ENCODE data around the gene IFT81. TPM values are rescaled to one million over a fixed set of nuclear protein-coding genes. Genes with fewer than 3 reads are reported as not detected.

The IFT81 gene
- polyA plus RNA-seq, 2 of the 4 experiments (the other 2 are of a cell fraction): 40.7 to 73.4 TPM

DNA sequence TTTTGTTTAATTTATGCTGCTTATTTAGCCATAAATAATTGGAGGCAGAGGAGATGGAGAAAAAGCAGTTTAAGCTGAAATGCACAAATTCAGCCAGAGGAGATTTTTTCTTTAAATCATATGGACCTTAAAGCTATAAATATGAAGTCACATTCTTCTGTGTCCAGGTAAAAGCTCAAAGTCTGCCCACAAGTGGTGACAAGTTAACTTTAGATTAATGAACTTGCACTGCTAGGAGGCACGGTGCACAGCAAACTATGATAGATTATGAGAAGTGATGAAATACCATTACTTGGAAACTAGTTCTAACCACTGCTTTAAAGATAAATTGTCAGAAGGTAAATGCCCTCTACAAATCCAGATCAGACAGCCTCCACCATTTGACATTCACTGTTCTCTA, 69.0 kb downstream of the IFT81 start:
- POLR2A ChIA-PET: no interaction called here
- CTCF ChIA-PET: interaction anchor here (0.7 to 1.8 kb wide), 3 partner anchors 10 to 59 kb away, joined by 3 to 6 read pairs (median 4); no protein-coding TSS in a partner anchor
- 87% methylated on average over 1 of the region's 1 CpG for WGBS (ENCODE audit: missing lambda C conversion rate)
- Histone ChIP-seq H3K4me3 (no peak overlapping the region), H3K9me3 (no peaks in the 10 kb centered on the region), H3K27ac (no peak overlapping the region), H3K4me1 (peaks cover under 1% of the 10 kb centered on the region; the same call in 1 of the 3 replicates), H3K4me2 (no peak overlapping the region)
- no peak for DNase-seq (ENCODE audit: low read depth in 1 of 2, low spot score in 1 of 2)
- no peak for ATAC-seq
- no peak for FAIRE-seq
- no peak for TF ChIP-seq MYC (IDR thresholded peaks at IDR 0.05; ENCODE audit: borderline replicate concordance, low read length)
- TF ChIP-seq HES2 (IDR thresholded peaks at IDR 0.05): no peak
- no peak for TF ChIP-seq CHD4 (IDR thresholded peaks at IDR 0.05; ENCODE audit: borderline replicate concordance)
- TF ChIP-seq, protein P1, sequence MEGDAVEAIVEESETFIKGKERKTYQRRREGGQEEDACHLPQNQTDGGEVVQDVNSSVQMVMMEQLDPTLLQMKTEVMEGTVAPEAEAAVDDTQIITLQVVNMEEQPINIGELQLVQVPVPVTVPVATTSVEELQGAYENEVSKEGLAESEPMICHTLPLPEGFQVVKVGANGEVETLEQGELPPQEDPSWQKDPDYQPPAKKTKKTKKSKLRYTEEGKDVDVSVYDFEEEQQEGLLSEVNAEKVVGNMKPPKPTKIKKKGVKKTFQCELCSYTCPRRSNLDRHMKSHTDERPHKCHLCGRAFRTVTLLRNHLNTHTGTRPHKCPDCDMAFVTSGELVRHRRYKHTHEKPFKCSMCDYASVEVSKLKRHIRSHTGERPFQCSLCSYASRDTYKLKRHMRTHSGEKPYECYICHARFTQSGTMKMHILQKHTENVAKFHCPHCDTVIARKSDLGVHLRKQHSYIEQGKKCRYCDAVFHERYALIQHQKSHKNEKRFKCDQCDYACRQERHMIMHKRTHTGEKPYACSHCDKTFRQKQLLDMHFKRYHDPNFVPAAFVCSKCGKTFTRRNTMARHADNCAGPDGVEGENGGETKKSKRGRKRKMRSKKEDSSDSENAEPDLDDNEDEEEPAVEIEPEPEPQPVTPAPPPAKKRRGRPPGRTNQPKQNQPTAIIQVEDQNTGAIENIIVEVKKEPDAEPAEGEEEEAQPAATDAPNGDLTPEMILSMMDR (IDR thresholded peaks at IDR 0.05): no peak
- TF ChIP-seq JUN (IDR thresholded peaks at IDR 0.05): no peak
- no peak for TF ChIP-seq EHMT2 (IDR thresholded peaks at IDR 0.05; ENCODE audit: low read depth)
- TF ChIP-seq ESRRA (IDR thresholded peaks at IDR 0.05; ENCODE audit: borderline replicate concordance, low read length): no peak
- TF ChIP-seq, protein P2, sequence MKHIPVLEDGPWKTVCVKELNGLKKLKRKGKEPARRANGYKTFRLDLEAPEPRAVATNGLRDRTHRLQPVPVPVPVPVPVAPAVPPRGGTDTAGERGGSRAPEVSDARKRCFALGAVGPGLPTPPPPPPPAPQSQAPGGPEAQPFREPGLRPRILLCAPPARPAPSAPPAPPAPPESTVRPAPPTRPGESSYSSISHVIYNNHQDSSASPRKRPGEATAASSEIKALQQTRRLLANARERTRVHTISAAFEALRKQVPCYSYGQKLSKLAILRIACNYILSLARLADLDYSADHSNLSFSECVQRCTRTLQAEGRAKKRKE (CRISPR knock-in tag; IDR thresholded peaks at IDR 0.05; ENCODE audit: low read depth): no peak
- TF ChIP-seq RFX5 (IDR thresholded peaks at IDR 0.05): no peak
- TF ChIP-seq ZC3H11A (IDR thresholded peaks at IDR 0.05): no peak
- TF ChIP-seq SREBF2 (IDR thresholded peaks at IDR 0.05): no peak
- TF ChIP-seq BHLHE40 (IDR thresholded peaks at IDR 0.05; ENCODE audit: low read depth, low read length): no peak
- TF ChIP-seq HEYL (CRISPR knock-in tag; IDR thresholded peaks at IDR 0.05): no peak
- TF ChIP-seq HMGXB4 (CRISPR knock-in tag; IDR thresholded peaks at IDR 0.05; ENCODE audit: borderline replicate concordance): no peak
- no peak for TF ChIP-seq ZNF302 (CRISPR knock-in tag; IDR thresholded peaks at IDR 0.05)
- no peak for TF ChIP-seq PHF8 (IDR thresholded peaks at IDR 0.05; ENCODE audit: borderline replicate concordance, low read depth)
- TF ChIP-seq NR3C1 (IDR thresholded peaks at IDR 0.05): no peak
- TF ChIP-seq, protein P3, sequence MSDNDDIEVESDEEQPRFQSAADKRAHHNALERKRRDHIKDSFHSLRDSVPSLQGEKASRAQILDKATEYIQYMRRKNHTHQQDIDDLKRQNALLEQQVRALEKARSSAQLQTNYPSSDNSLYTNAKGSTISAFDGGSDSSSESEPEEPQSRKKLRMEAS (IDR thresholded peaks at IDR 0.05): no peak
- no peak for TF ChIP-seq POLR2AphosphoS2 (conservative IDR thresholded peaks at IDR 0.05; ENCODE audit: low read length)

DNA sequence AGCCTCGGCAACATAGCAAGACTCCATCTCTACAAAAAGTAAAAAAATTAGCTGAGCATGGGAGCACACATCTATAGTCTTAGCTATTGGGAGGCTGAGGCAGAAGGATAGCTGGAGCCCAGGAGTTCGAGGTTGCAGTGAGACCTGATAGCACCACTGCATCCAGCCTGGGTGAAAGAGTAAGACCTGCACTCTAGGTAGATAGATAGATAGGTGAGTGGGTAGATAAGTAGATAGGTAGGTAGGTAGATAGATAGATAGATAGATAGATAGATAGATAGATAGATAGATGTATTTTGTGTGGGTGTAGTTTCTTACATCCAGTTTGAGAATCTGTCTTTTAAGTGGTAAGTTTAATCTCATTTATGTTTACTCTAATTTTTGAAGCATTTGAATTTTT, 72.8 kb downstream of the IFT81 start:
- Histone ChIP-seq H3K9me3 (no peaks in the 10 kb centered on the region), H3K4me2 (no peak overlapping the region), H3K4me1 (peaks cover 25% of the 10 kb centered on the region), H3K4me3 (no peak overlapping the region), H3K27ac (0 out of 6 replicates have a peak overlapping the region, but pooled peaks of 1 of the 2 experiments have one; percentile 4)
- ATAC-seq: no peak
- no peak for TF ChIP-seq JUNB (IDR thresholded peaks at IDR 0.05)
- TF ChIP-seq, protein P4, sequence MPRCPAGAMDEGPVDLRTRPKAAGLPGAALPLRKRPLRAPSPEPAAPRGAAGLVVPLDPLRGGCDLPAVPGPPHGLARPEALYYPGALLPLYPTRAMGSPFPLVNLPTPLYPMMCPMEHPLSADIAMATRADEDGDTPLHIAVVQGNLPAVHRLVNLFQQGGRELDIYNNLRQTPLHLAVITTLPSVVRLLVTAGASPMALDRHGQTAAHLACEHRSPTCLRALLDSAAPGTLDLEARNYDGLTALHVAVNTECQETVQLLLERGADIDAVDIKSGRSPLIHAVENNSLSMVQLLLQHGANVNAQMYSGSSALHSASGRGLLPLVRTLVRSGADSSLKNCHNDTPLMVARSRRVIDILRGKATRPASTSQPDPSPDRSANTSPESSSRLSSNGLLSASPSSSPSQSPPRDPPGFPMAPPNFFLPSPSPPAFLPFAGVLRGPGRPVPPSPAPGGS (IDR thresholded peaks at IDR 0.05): no peak
- no peak for TF ChIP-seq EP300 (IDR thresholded peaks at IDR 0.05)
- TF ChIP-seq RNF2 (IDR thresholded peaks at IDR 0.05; ENCODE audit: borderline replicate concordance, low read depth): no peak
- no peak for TF ChIP-seq CBX2 (IDR thresholded peaks at IDR 0.05; ENCODE audit: borderline replicate concordance, low read depth)
- POLR2A ChIA-PET: no interaction called here
- no peak for FAIRE-seq
- DNase-seq (ENCODE audit: low read depth in 1 of 2, low spot score in 1 of 2): no peak
- CTCF ChIA-PET: interaction anchor here (0.7 to 1.3 kb wide), 3 partner anchors 17 to 58 kb away, joined by 3 to 4 read pairs (median 3); no protein-coding TSS in a partner anchor
- WGBS (ENCODE audit: missing lambda C conversion rate): 82% methylated on average over 2 of the region's 2 CpGs
